Stomach (tissue), 9 donors: ENCODE data around the gene PPIP5K2. TPM values are rescaled to one million over a fixed set of nuclear protein-coding genes. Genes with fewer than 3 reads are reported as not detected.

Experiments used
- DNase-seq, 2 donors: peaks; one replicate each; pipeline versions ENCODE4 v3.0.0 to v3.0.0-alpha.2; 2013 to 2019
- H3K27ac ChIP-seq, 5 donors: fragments of 200-600 bp in 4 of 5; sonication (generic) in 4 of 5; one replicate each; pipeline ENCODE4 v1.5.1; 2013 to 2019; ENCODE audit warnings: mild to moderate bottlenecking in 1 of 5, moderate library complexity in 1 of 5
- H3K27me3 ChIP-seq, 3 donors: fragments of 200-600 bp; sonication (generic); one replicate each; pipeline ENCODE4 v1.5.1; 2017 to 2019; ENCODE audit warnings: mixed run types in 1 of 3
- H3K36me3 ChIP-seq, 4 donors: fragments of 200-600 bp; sonication (generic); 1 replicate in 3 of 4; 2 replicates in 1 of 4; pipeline ENCODE4 v1.5.1; 2016 to 2019
- H3K4me1 ChIP-seq, 4 donors: fragments of 200-600 bp; sonication (generic); one replicate each; pipeline ENCODE4 v1.5.1; 2016 to 2019
- H3K4me3 ChIP-seq, 4 donors: fragments of 200-600 bp; sonication (generic) in 3 of 4; one replicate each; pipeline ENCODE4 v1.5.1; 2016 to 2019; ENCODE audit warnings: mild to moderate bottlenecking in 1 of 4
- H3K9me3 ChIP-seq, 4 donors: fragments of 200-600 bp; sonication (generic); one replicate each; pipeline ENCODE4 v1.5.1; 2016 to 2019
- CTCF ChIP-seq, 7 experiments: fragments of 450-650 bp in 4 of 7; fragments of 200-600 bp in 3 of 7; sonication (generic) in 3 of 7; IDR thresholded peaks; one replicate each; pipeline ENCODE4 v1.5.1; 2016 to 2019; ENCODE audit warnings: antibody characterized with exemption in 7 of 7, control low read depth in 2 of 7, mild to moderate bottlenecking in 1 of 7
- EP300 ChIP-seq: sonication (generic); formaldehyde crosslinking; IDR thresholded peaks from one replicate; pipeline ENCODE4 v1.6.1; 2017; ENCODE audit warnings: antibody characterized with exemption
- POLR2A ChIP-seq, 4 donors: fragments of 450-650 bp; IDR thresholded peaks; one replicate each; pipeline ENCODE4 v1.6.1; 2016; ENCODE audit warnings: antibody characterized with exemption in 4 of 4, control low read depth in 2 of 4, mild to moderate bottlenecking in 1 of 4, moderate library complexity in 1 of 4
- POLR2AphosphoS5 ChIP-seq, 3 donors: sonication (generic); formaldehyde crosslinking; IDR thresholded peaks; one replicate each; pipeline ENCODE4 v1.6.1; 2016; ENCODE audit warnings: antibody characterized with exemption in 3 of 3
- WGBS, 5 donors: extraction: QIAGEN DNeasy Blood & Tissue Kit in 3 of 5; methylation state at CpG; one replicate each; pipeline versions ENCODE4 v1.1.5 to v1.1.7; 2013 to 2018; 5-methylcytosine and 5-hydroxymethylcytosine counted together
- intact Hi-C: fragments of 100-400 bp; cut with DNase I; formaldehyde crosslinking; loops from one replicate; pipeline ENCODE4 v1.15.1; 2023; ENCODE audit warnings: low total_unique reads
- polyA plus RNA-seq, 3 donors: library from polyadenylated mRNA; stranded (reverse); fragments of 200-250 nt; gene quantifications; one replicate each; pipeline ENCODE4 v1.2.3, GENCODE V29; 2013
- total RNA-seq, 5 donors: library from RNA; depleted of rRNA; stranded (reverse); fragments of >200 nt; gene quantifications; one replicate each; pipeline versions ENCODE4 v1.1.0 to v1.2.3, GENCODE V29; 2014 to 2016
- donor health status: healthy with polysubstance abuse.
- donor health status: Bipolar disorder and iron deficiency.
- donor health status: healthy.

PPIP5K2 gene
- total and polyA plus RNA-seq, 8 donors, result 12.1 to 101 (median 28.2) TPM

GRCh38 chr5:103209065-103209464 lies 89.0 kb downstream of the PPIP5K2 start:
- H3K4me3 ChIP-seq, result no peak overlapping the region
- peaks cover 0 to 27% (median 22%) of the 10 kb centered on the region in 4 donors for H3K36me3 ChIP-seq
- TF ChIP-seq CTCF (IDR thresholded peaks at IDR 0.05) (no peak), POLR2A (IDR thresholded peaks at IDR 0.05) (no peak), POLR2AphosphoS5 (IDR thresholded peaks at IDR 0.05) (no peak), EP300 (no peak)
- DNase-seq, result no peak
- peaks cover 0 to 7% (median 2%) of the 10 kb centered on the region in 4 donors for H3K4me1 ChIP-seq
- intact Hi-C loops, result no loop called here
- H3K27ac ChIP-seq, result no peak overlapping the region
- H3K9me3 ChIP-seq, result no peaks in the 10 kb centered on the region
- H3K27me3 ChIP-seq, result no peaks in the 10 kb centered on the region

GRCh38 chr5:103210952-103211351 lies 90.9 kb downstream of the PPIP5K2 start:
- Histone ChIP-seq H3K4me1 (peaks cover 0 to 7% (median 2%) of the 10 kb centered on the region in 4 donors), H3K36me3 (peaks cover 0 to 13% (median 11%) of the 10 kb centered on the region in 4 donors), H3K27ac (no peak overlapping the region), H3K9me3 (no peaks in the 10 kb centered on the region), H3K27me3 (no peaks in the 10 kb centered on the region), H3K4me3 (no peak overlapping the region)
- 94 to 99% (median 98%) methylated on average over 2 of the region's 2 CpGs for WGBS, 5 donors
- TF ChIP-seq POLR2AphosphoS5 (IDR thresholded peaks at IDR 0.05) (no peak), EP300 (no peak), CTCF (IDR thresholded peaks at IDR 0.05) (no peak)
- DNase-seq, result no peak
- intact Hi-C loops, result no loop called here

GRCh38 chr5:103211576-103212561 lies 91.8 kb downstream of the PPIP5K2 start:
- peaks cover 0 to 7% (median 2%) of the 10 kb centered on the region in 4 donors for H3K4me1 ChIP-seq
- TF ChIP-seq CTCF (IDR thresholded peaks at IDR 0.05), result no peak
- TF ChIP-seq EP300, result no peak
- TF ChIP-seq POLR2A (IDR thresholded peaks at IDR 0.05), result no peak
- intact Hi-C loops, result no loop called here
- WGBS, 5 donors, result 65 to 74% (median 71%) methylated on average over 2 of the region's 2 CpGs
- no peak overlapping the region for H3K27ac ChIP-seq
- H3K36me3 ChIP-seq, result peaks cover 0 to 3% (median 3%) of the 10 kb centered on the region in 4 donors
- H3K4me3 ChIP-seq, result no peak overlapping the region
- no peaks in the 10 kb centered on the region for H3K9me3 ChIP-seq
- DNase-seq, result no peak
- no peaks in the 10 kb centered on the region for H3K27me3 ChIP-seq

- intact Hi-C loops, result no loop called here
- DNase-seq, result no peak
- Histone ChIP-seq H3K9me3 (no peaks in the 10 kb centered on the region), H3K4me1 (peaks cover 0 to 7% (median 2%) of the 10 kb centered on the region in 4 donors), H3K36me3 (no peaks in the 10 kb centered on the region), H3K27me3 (no peaks in the 10 kb centered on the region), H3K4me3 (no peak overlapping the region), H3K27ac (no peak overlapping the region)
- TF ChIP-seq EP300 (no peak), POLR2A (IDR thresholded peaks at IDR 0.05) (no peak), POLR2AphosphoS5 (IDR thresholded peaks at IDR 0.05) (no peak)
- 26 to 38% (median 29%) methylated on average over 2 of the region's 2 CpGs for WGBS, 5 donors
Observed at GRCh38 chr5:103216137-103216536, 96.0 kb downstream of the PPIP5K2 start.

- Histone ChIP-seq H3K4me3 (no peak overlapping the region), H3K27me3 (no peaks in the 10 kb centered on the region), H3K9me3 (no peaks in the 10 kb centered on the region), H3K4me1 (peaks cover 0 to 6% (median 0%) of the 10 kb centered on the region in 4 donors), H3K27ac (no peak overlapping the region), H3K36me3 (no peaks in the 10 kb centered on the region)
- WGBS, 5 donors, result 71 to 89% (median 81%) methylated on average over 2 of the region's 2 CpGs
- intact Hi-C loops, result no loop called here
- DNase-seq, result no peak
- TF ChIP-seq CTCF (IDR thresholded peaks at IDR 0.05) (no peak), POLR2AphosphoS5 (IDR thresholded peaks at IDR 0.05) (no peak), POLR2A (IDR thresholded peaks at IDR 0.05) (no peak), EP300 (no peak)
Observed at GRCh38 chr5:103216697-103217096, 96.6 kb downstream of the PPIP5K2 start.
